Gastrocnemius medialis (tissue), 4 donors: ENCODE results near the gene HSD17B4. TPM values are rescaled to one million over a fixed set of nuclear protein-coding genes. Genes with fewer than 3 reads are reported as not detected.
"Not testable (repeated sequence)": the region's sequence is repeated elsewhere in the genome, so short reads cannot be mapped to it uniquely, and the experiment has no call there.

Experiments used
- ATAC-seq, 2 donors: fragments of 150-250 bp; one replicate each; pipeline ENCODE4 v1.9.1; 2016
- DNase-seq, 2 donors: peaks; one replicate each; pipeline ENCODE4 v3.0.0-alpha.2; 2019
- H3K27ac ChIP-seq, 4 donors: fragments of 200-600 bp; sonication (generic); 1 replicate in 1 of 4; 2 replicates in 3 of 4; pipeline ENCODE4 v1.5.1; 2016 to 2018; ENCODE audit warnings: mild to moderate bottlenecking in 2 of 4, moderate library complexity in 1 of 4
- H3K27me3 ChIP-seq, 3 donors: fragments of 200-600 bp; sonication (generic) in 2 of 3; 1 replicate in 1 of 3; 2 replicates in 2 of 3; pipeline versions ENCODE4 v1.5.1 to v1.6.0; 2016 to 2019; ENCODE audit warnings: mild to moderate bottlenecking in 1 of 3, moderate library complexity in 1 of 3
- H3K36me3 ChIP-seq, 2 donors: fragments of 200-600 bp; sonication (generic) in 1 of 2; one replicate each; pipeline ENCODE4 v1.5.1; 2017 to 2018
- H3K4me1 ChIP-seq, 2 donors: fragments of 200-600 bp; sonication (generic) in 1 of 2; one replicate each; pipeline ENCODE4 v1.5.1; 2016 to 2017; ENCODE audit warnings: mild to moderate bottlenecking in 2 of 2
- H3K4me3 ChIP-seq, 4 donors: fragments of 200-600 bp; sonication (generic) in 3 of 4; 1 replicate in 1 of 4; 2 replicates in 3 of 4; pipeline ENCODE4 v1.5.1; 2016 to 2019; ENCODE audit warnings: mild to moderate bottlenecking in 2 of 4
- H3K9me3 ChIP-seq, 3 donors: fragments of 200-600 bp; sonication (generic) in 2 of 3; 1 replicate in 1 of 3; 2 replicates in 2 of 3; pipeline ENCODE4 v1.5.1; 2016 to 2019
- POLR2A ChIP-seq, 2 donors: fragments of 450-650 bp; IDR thresholded peaks; one replicate each; pipeline ENCODE4 v1.6.1; 2017; ENCODE audit warnings: antibody characterized with exemption in 2 of 2, mild to moderate bottlenecking in 2 of 2, moderate library complexity in 2 of 2
- in situ Hi-C, 4 donors: fragments of 200-750 bp; cut with MboI; loops; one replicate each; pipeline versions ENCODE4 v1.15.0 to v1.8.0; 2017; ENCODE audit warnings: low sequenced_read_pairs in 4 of 4
- intact Hi-C: fragments of 100-400 bp; cut with DNase I; formaldehyde crosslinking; loops from one replicate; pipeline ENCODE4 v1.15.1; 2023; ENCODE audit warnings: low total_unique reads
- total RNA-seq, 4 donors: library from RNA; depleted of rRNA; stranded (reverse); fragments of >200 nt; gene quantifications; one replicate each; pipeline versions ENCODE4 v1.1.0 to v1.2.3, GENCODE V29; 2016
- TF ChIP-seq, protein P1 (sequence below), 5 experiments: fragments of 450-650 bp in 3 of 5; fragments of 200-600 bp in 2 of 5; sonication (generic) in 2 of 5; IDR thresholded peaks in 4 of 5; conservative IDR thresholded peaks in 1 of 5; 1 replicate in 4 of 5; 2 replicates in 1 of 5; pipeline ENCODE4 v1.5.1; 2016 to 2019; ENCODE audit warnings: antibody characterized with exemption in 5 of 5, mild to moderate bottlenecking in 3 of 5, moderate library complexity in 3 of 5

HSD17B4 gene
- total RNA-seq, 4 donors from 2014 or later = 60.9 to 200 (median 83.1) TPM

- Histone ChIP-seq H3K9me3 (no peaks in the 10 kb centered on the region), H3K27ac (no peak overlapping the region), H3K36me3 (no peaks in the 10 kb centered on the region), H3K4me1 (no peaks in the 10 kb centered on the region), H3K4me3 (no peak overlapping the region), H3K27me3 (no peaks in the 10 kb centered on the region)
- ATAC-seq (no peak), DNase-seq (no peak)
- TF ChIP-seq POLR2A (IDR thresholded peaks at IDR 0.05) = no peak
- TF ChIP-seq, protein P1, sequence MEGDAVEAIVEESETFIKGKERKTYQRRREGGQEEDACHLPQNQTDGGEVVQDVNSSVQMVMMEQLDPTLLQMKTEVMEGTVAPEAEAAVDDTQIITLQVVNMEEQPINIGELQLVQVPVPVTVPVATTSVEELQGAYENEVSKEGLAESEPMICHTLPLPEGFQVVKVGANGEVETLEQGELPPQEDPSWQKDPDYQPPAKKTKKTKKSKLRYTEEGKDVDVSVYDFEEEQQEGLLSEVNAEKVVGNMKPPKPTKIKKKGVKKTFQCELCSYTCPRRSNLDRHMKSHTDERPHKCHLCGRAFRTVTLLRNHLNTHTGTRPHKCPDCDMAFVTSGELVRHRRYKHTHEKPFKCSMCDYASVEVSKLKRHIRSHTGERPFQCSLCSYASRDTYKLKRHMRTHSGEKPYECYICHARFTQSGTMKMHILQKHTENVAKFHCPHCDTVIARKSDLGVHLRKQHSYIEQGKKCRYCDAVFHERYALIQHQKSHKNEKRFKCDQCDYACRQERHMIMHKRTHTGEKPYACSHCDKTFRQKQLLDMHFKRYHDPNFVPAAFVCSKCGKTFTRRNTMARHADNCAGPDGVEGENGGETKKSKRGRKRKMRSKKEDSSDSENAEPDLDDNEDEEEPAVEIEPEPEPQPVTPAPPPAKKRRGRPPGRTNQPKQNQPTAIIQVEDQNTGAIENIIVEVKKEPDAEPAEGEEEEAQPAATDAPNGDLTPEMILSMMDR (IDR thresholded peaks at IDR 0.05 in 4 of 5, conservative IDR thresholded peaks at IDR 0.05 in 1 of 5) = no peak
- intact Hi-C loops = no loop called here
- in situ Hi-C loops = no loop called here
These were observed 6.8 kb upstream of the HSD17B4 start for GRCh38 chr5:119445544-119445943.

DNA sequence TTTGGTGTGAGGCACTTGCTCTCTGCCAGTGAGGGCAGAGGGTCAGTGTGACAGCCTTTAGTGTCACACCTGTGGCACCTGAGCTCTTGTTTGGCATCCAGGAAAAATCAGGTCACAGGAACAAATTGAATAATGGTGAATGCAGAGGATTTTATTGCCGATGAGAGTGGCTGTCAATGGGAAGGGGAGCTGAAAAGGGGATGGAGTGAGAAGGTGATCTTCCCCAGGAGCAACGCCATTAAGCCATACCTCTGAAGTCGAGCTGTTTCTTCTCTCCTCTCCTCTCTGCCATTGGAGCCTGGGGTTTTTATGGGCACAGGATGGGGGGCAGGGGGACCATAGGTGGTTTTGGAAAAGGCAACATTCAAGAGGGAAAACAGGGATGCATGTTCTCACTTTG, 2.4 kb upstream of the HSD17B4 start:
- TF ChIP-seq, protein P1 (IDR thresholded peaks at IDR 0.05 in 4 of 5, conservative IDR thresholded peaks at IDR 0.05 in 1 of 5) = no peak
- TF ChIP-seq POLR2A (IDR thresholded peaks at IDR 0.05) = no peak
- Histone ChIP-seq H3K27me3 (no peaks in the 10 kb centered on the region), H3K4me3 (no peak overlapping the region), H3K4me1 (peaks cover 12 to 14% of the 10 kb centered on the region in 2 donors), H3K27ac (no peak overlapping the region), H3K9me3 (no peaks in the 10 kb centered on the region), H3K36me3 (no peaks in the 10 kb centered on the region)
- intact Hi-C loops = no loop called here
- ATAC-seq (no peak), DNase-seq (no peak)
- in situ Hi-C loops = loop anchor here in 1 of 4 donors (25.0 kb wide), 1 partner anchor 1012 kb away; the partner anchor contains the start of gene PRR16

DNA sequence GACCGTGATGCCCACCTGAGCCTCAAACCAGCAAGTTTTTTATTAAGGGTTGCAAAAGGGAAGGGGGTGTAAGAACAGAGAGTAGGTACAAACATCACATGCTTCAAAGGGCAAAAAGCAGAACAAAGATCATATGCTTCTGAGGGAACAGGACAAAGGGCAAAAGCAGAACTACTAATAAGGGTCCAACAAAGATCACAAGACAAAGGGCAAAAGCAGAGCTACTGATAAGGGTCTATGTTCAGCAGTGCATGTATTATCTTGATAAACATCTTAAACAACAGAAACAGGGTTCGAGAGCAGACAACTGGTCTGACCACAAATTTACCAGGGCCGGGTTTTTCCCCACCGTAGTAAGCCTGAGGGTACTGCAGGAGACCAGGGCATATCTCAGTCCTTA, 1.7 kb upstream of the HSD17B4 start:
- H3K36me3 ChIP-seq, H3K27me3 ChIP-seq, DNase-seq, intact Hi-C loops, H3K9me3 ChIP-seq, H3K4me3 ChIP-seq, ATAC-seq, H3K27ac ChIP-seq: not testable (repeated sequence)
- in situ Hi-C loops = loop anchor here in 1 of 4 donors (25.0 kb wide), 1 partner anchor 1012 kb away; the partner anchor contains the start of gene PRR16
- H3K4me1 ChIP-seq = peaks cover 12 to 14% of the 10 kb centered on the region in 2 donors

DNA sequence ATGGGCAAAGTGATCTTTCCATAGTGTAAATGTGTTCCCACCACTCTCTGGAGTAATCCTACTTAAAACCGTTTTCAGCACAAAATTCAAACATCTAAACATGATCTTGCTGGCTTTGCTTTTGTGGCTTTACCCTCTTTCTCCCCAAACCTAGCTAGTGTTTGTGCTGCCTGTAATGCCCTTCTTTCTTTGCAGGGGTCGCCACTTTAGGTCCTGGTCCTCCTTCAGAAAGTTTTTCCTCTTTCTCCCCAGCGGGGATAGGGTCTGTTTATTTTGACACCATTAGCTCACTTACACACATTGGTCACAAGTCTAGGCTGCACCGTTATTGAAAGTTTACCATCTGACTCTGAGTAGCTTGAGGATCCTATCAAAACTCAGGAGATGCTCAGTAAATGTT, 736 bp upstream of the HSD17B4 start:
- in situ Hi-C loops (loop anchor here in 1 of 4 donors (25.0 kb wide), 1 partner anchor 1011 kb away; the partner anchor contains the start of gene PRR16), intact Hi-C loops (no loop called here)
- Histone ChIP-seq H3K4me1 (peaks cover 12 to 14% of the 10 kb centered on the region in 2 donors), H3K27me3 (no peaks in the 10 kb centered on the region), H3K27ac (no peak overlapping the region), H3K9me3 (no peaks in the 10 kb centered on the region), H3K4me3 (peak overlapping the region in 1 of 4 donors; percentile 71), H3K36me3 (no peaks in the 10 kb centered on the region)
- DNase-seq = no peak
- TF ChIP-seq POLR2A (IDR thresholded peaks at IDR 0.05) = no peak
- TF ChIP-seq, protein P1 (IDR thresholded peaks at IDR 0.05 in 4 of 5, conservative IDR thresholded peaks at IDR 0.05 in 1 of 5) = no peak
- no peak for ATAC-seq

DNA sequence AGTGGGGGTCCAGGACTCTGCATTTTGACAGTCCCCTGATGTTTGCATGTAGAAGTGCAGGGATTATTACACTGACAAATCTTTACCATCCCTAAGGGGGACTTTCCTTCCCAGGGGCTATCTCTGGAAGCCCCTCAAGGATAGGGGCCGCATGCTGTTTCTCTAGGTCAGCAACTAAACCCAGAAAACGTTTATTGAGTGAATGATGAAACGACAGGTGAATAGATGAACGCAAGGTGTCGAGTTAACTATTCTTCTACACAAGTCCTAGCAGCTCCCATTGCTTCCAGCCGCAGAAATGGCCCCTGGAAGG, 281 bp upstream of the HSD17B4 start:
- TF ChIP-seq, protein P1 (IDR thresholded peaks at IDR 0.05 in 4 of 5, conservative IDR thresholded peaks at IDR 0.05 in 1 of 5) = no peak
- TF ChIP-seq POLR2A (IDR thresholded peaks at IDR 0.05) = no peak
- Histone ChIP-seq H3K36me3 (no peaks in the 10 kb centered on the region), H3K27me3 (no peaks in the 10 kb centered on the region), H3K4me1 (peaks cover 12 to 14% of the 10 kb centered on the region in 2 donors), H3K27ac (peak overlapping the region; percentile 85 to 97 (median 87)), H3K4me3 (peak overlapping the region; percentile 71 to 93 (median 79)), H3K9me3 (no peaks in the 10 kb centered on the region)
- intact Hi-C loops = loop anchor here (1.0 kb wide), 1 partner anchor 382 kb away; no protein-coding TSS in a partner anchor
- ATAC-seq (no peak), DNase-seq (no peak)
- in situ Hi-C loops = loop anchor here in 1 of 4 donors (25.0 kb wide), 1 partner anchor 1010 kb away; the partner anchor contains the start of gene PRR16
